WTC11 (cell line): ENCODE measurements around the gene PIEZO1. TPM values are rescaled to one million over a fixed set of nuclear protein-coding genes. Genes with fewer than 3 reads are reported as not detected.

Experiments
- ATAC-seq: fragments of 200-7000 bp; cut with Tn5 transposase; 2 replicates; pipeline ENCODE4 v1.10.0; 2021; ENCODE audit warnings: mild to moderate bottlenecking, moderate library complexity
- CTCF ChIA-PET: fragments of 300-600 bp; sonication (Branson Sonifier 250); formaldehyde crosslinking; loops from one replicate; lab custom pipeline; 2021; ENCODE audit warnings: antibody characterized with exemption; lab: Charles Lee
- POLR2A ChIA-PET: fragments of 350-600 bp; sonication (Branson Sonifier 250); formaldehyde crosslinking; loops from one replicate; lab custom pipeline; 2021; ENCODE audit warnings: antibody characterized with exemption; lab: Charles Lee
- DNase-seq: peaks from one replicate; pipeline ENCODE4 v3.0.0; 2021; ENCODE audit warnings: low spot score
- H3K27ac Mint-ChIP-seq: 2 replicates; pipeline ENCODE4 v1.8.0; 2021; ENCODE audit warnings: mixed read lengths
- H3K27me3 Mint-ChIP-seq: 2 replicates; pipeline ENCODE4 v1.8.0; 2021; ENCODE audit warnings: low read depth, mild to moderate bottlenecking, moderate library complexity, mixed read lengths
- H3K36me3 Mint-ChIP-seq: 2 replicates; pipeline ENCODE4 v1.8.0; 2021; ENCODE audit warnings: mixed read lengths
- H3K4me1 Mint-ChIP-seq: 2 replicates; pipeline ENCODE4 v1.8.0; 2022; ENCODE audit warnings: mixed read lengths
- H3K4me3 Mint-ChIP-seq: 2 replicates; pipeline ENCODE4 v1.8.0; 2021; ENCODE audit warnings: mild to moderate bottlenecking, moderate library complexity, mixed read lengths
- H3K9me3 Mint-ChIP-seq: 2 replicates; pipeline ENCODE4 v1.8.0; 2021; ENCODE audit warnings: mixed read lengths
- ATF2 ChIP-seq: sonication (generic); formaldehyde crosslinking; IDR thresholded peaks from 2 replicates; pipeline ENCODE4 v1.8.1; 2022; ENCODE audit warnings: low read depth, missing genetic modification reagents, borderline replicate concordance
- E2F1 ChIP-seq: sonication (generic); formaldehyde crosslinking; IDR thresholded peaks from 2 replicates; pipeline ENCODE4 v1.8.0; 2022; ENCODE audit warnings: mild to moderate bottlenecking, missing genetic modification reagents
- E2F4 ChIP-seq: sonication (generic); formaldehyde crosslinking; IDR thresholded peaks from 2 replicates; pipeline ENCODE4 v1.8.1; 2022; ENCODE audit warnings: low read depth, mild to moderate bottlenecking, moderate library complexity, missing genetic modification reagents, borderline replicate concordance
- E2F5 ChIP-seq: sonication (generic); formaldehyde crosslinking; IDR thresholded peaks from 2 replicates; pipeline ENCODE4 v1.8.1; 2022; ENCODE audit warnings: mild to moderate bottlenecking, moderate library complexity, missing genetic modification reagents
- ELF4 ChIP-seq: sonication (generic); formaldehyde crosslinking; IDR thresholded peaks from 2 replicates; pipeline ENCODE4 v1.8.1; 2022; ENCODE audit warnings: low read depth, mild to moderate bottlenecking, moderate library complexity, missing genetic modification reagents
- JAZF1 ChIP-seq: fragments of 250-450 bp; sonication (Bioruptor Pico); IDR thresholded peaks from 2 replicates; pipeline ENCODE4 v1.9.0; 2021; ENCODE audit warnings: moderate library complexity, mild to moderate bottlenecking, inconsistent platforms
- KAT7 ChIP-seq: sonication (generic); formaldehyde crosslinking; IDR thresholded peaks from 2 replicates; pipeline ENCODE4 v1.8.1; 2023; ENCODE audit warnings: missing genetic modification reagents, mild to moderate bottlenecking, borderline replicate concordance
- MLX ChIP-seq: sonication (generic); formaldehyde crosslinking; IDR thresholded peaks from 2 replicates; pipeline ENCODE4 v1.8.1; 2023; ENCODE audit warnings: mild to moderate bottlenecking, missing genetic modification reagents, moderate library complexity
- MYBL2 ChIP-seq: sonication (generic); formaldehyde crosslinking; IDR thresholded peaks from 2 replicates; pipeline ENCODE4 v1.8.1; 2023; ENCODE audit warnings: mild to moderate bottlenecking, moderate library complexity, missing genetic modification reagents
- NR2C2 ChIP-seq: sonication (generic); formaldehyde crosslinking; IDR thresholded peaks from 2 replicates; pipeline ENCODE4 v1.8.0; 2022; ENCODE audit warnings: mild to moderate bottlenecking, missing genetic modification reagents
- TEAD4 ChIP-seq: sonication (generic); formaldehyde crosslinking; IDR thresholded peaks from 2 replicates; pipeline ENCODE4 v1.8.0; 2022; ENCODE audit warnings: mild to moderate bottlenecking, missing genetic modification reagents
- ZMAT4 ChIP-seq: fragments of 250-450 bp; sonication (Bioruptor Pico); IDR thresholded peaks from 2 replicates; pipeline ENCODE4 v1.9.0; 2021; ENCODE audit warnings: mild to moderate bottlenecking
- ZNF423 ChIP-seq: fragments of 250-450 bp; sonication (Bioruptor Pico); IDR thresholded peaks from 2 replicates; pipeline ENCODE4 v2.1.2; 2022; ENCODE audit warnings: mild to moderate bottlenecking, moderate library complexity
- total RNA-seq: library from RNA; stranded (reverse); gene quantifications from 3 replicates; pipeline ENCODE4 v1.2.3, GENCODE V29; 2021

PIEZO1 gene
- total RNA-seq, 1 experiment from 2014 or later = 71.3 TPM

GRCh38 chr16:88691129-88691813 is 93.7 kb downstream of the PIEZO1 start (continued):
- TF ChIP-seq JAZF1 (CRISPR knock-in tag) (no peak), E2F5 (CRISPR knock-in tag) (no peak), E2F1 (CRISPR knock-in tag) (no peak), E2F4 (no peak), ATF2 (CRISPR knock-in tag) (no peak), MLX (CRISPR knock-in tag) (no peak), TEAD4 (CRISPR knock-in tag) (no peak), NR2C2 (CRISPR knock-in tag) (no peak)

- H3K36me3 Mint-ChIP-seq = no peaks in the 10 kb centered on the region
- ChIA-PET POLR2A (no interaction called here), CTCF (interaction anchor here (0.6 to 0.7 kb wide), 2 partner anchors 47 to 88 kb away, joined by 4 read pairs; no protein-coding TSS in a partner anchor)
- H3K27me3 Mint-ChIP-seq = peaks cover 28% of the 10 kb centered on the region
- peak overlapping the region; percentile 81; the same call in 1 of the 2 replicates for H3K27ac Mint-ChIP-seq
- H3K9me3 Mint-ChIP-seq = no peaks in the 10 kb centered on the region
- peaks cover 6% of the 10 kb centered on the region; the same call in 1 of the 2 replicates for H3K4me1 Mint-ChIP-seq
- DNase-seq (no peak), ATAC-seq (no peak)
- TF ChIP-seq E2F5 (CRISPR knock-in tag) = no peak
- TF ChIP-seq ELF4 (CRISPR knock-in tag) = no peak
- no peak for TF ChIP-seq MYBL2
- TF ChIP-seq ZMAT4 (CRISPR knock-in tag) = no peak
- H3K4me3 Mint-ChIP-seq = no peak overlapping the region
These were observed 94.5 kb downstream of the PIEZO1 start for GRCh38 chr16:88690341-88691128.

GRCh38 chr16:88688013-88688778 is 96.8 kb downstream of the PIEZO1 start:
- Mint-ChIP-seq H3K4me1 (peaks cover 15% of the 10 kb centered on the region), H3K27me3 (peaks cover 28% of the 10 kb centered on the region), H3K4me3 (peak overlapping the region; percentile 16; the same call in 1 of the 2 replicates), H3K27ac (no peak overlapping the region)
- POLR2A ChIA-PET = interaction anchor here (0.6 kb wide), 1 partner anchor 137 kb away, joined by 3 read pairs; no protein-coding TSS in a partner anchor
- no peak for ATAC-seq
- TF ChIP-seq ZNF423 (CRISPR knock-in tag) (peak; percentile 86), KAT7 (CRISPR knock-in tag) (no peak)
- TF ChIP-seq, all 79 proteins: peak for 1
- CTCF ChIA-PET = interaction anchor here (0.8 to 5.8 kb wide), 6 partner anchors 10 to 82 kb away, joined by 3 to 111 read pairs (median 7); no protein-coding TSS in a partner anchor
- no peaks in the 10 kb centered on the region for H3K36me3 Mint-ChIP-seq
- DNase-seq = no peak
- no peaks in the 10 kb centered on the region for H3K9me3 Mint-ChIP-seq
